DMS153 treated with DMSO at 0.1 percent for 48 hours (cell line): ENCODE measurements around the gene LGALS7.
"Not testable (repeated sequence)": the region's sequence is repeated elsewhere in the genome, so short reads cannot be mapped to it uniquely, and the experiment has no call there.

Experiments
- DNase-seq: peaks from one replicate; lab custom pipeline; 2025; ENCODE audit not compliant: unreplicated experiment; lab: John Stamatoyannopoulos, UW

The LGALS7 gene

DNA sequence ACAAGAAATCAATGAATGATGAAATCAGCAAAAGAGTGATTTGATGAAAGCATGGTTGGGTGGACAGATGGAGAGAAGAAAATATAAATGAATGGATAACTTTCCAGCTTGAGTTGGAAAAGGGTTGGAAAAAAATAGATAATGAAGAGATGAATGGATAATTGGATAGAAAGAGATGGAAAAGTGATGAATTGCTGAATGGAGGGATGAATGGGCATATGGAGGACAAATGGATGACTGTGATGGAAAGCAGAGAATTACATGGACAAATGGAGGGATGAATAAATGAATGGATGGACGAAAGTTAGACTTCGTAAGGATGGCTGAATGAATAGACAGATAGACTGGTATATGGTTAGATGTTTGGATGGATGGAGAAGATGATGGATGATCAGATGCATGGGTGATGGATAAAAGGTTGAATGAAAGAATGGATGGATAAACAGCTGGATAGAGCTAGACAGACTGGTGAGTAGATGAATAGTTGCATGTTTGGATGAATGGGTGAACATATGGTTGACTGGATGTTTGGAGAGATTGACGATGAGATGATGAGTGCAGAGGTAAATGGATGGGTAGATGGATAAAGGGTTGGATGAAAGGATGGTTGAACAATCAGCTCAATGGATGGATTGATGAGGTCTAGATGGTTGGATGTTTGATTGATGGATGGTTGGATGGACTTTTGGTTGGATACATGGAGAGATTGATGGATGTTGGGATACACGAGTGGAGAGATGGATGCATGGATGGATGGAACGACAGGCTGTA lies 27.4 kb upstream of the LGALS7 start:
- DNase-seq: no peak

DNA sequence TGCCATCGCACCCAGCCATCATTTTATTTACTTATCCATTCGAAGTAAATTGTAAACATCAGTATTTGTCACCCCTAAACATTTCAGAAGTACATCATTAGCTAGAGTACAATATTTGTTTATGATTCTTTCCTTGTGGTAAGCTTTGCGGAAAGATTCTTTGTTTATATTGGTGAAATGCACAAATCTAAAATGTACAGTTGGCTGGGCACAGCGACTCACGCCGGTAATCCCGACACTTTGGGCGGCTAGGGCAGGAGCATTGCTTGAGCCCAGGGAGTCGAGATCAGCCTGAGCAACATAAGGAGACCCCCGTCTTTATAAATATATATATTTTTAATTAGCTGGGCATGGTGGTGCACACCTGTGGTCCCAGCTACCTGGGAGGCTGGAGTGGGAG lies 25.8 kb upstream of the LGALS7 start:
- DNase-seq: no peak

DNA sequence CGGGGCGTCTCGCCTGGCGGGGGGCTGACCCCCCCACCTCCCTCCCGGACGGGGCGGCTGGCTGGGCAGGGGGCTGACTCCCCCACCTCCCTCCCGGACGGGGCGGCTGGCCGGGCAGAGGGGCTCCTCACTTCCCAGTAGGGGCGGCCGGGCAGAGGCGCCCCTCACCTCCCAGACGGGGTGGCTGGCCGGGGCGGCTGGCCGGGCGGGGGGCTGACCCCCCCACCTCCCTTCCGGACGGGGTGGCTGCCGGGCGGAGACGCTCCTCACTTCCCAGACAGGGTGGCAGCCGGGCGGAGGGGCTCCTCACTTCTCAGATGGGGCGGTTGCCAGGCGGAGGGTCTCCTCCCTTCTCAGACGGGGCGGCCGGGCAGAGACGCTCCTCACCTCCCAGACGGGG lies 24.5 kb upstream of the LGALS7 start:
- DNase-seq: not testable (repeated sequence)

DNA sequence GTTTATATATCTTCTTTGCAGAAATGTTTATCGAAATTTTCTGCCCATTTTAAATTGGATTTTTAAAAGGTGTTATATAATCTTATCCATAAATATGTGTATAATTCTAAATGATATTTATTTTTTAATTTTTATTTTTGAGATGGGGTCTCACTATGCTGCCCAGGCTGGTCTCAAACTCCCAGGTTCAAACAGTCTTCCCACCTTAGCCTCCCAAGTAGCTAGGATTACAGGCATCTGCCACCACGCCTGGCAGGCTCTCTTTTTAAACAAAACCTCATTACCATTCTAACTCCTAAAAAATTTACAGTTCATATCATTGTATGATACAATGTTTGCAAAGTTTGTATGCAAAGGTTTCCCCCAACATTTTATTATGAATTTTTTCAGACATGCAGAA lies 22.8 kb upstream of the LGALS7 start:
- DNase-seq: no peak

DNA sequence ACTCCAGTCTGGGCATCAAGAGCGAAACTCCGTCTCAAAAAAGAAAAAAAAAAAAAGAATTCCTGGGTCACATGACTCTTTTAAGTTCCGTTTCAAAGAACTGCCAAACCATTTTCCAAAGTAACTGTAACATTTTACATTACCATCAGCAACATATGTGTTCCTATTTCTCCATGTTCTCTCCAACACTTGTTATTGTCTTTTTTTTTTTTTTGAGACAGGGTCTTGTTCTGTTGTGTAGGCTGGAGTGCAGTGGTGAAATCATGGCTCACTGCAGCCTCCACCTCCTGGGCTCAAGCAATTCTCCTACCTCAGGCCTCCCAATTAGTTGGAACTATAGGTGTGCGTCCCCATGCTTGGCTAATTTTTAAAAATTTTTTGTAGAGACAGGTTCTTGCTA lies 22.2 kb upstream of the LGALS7 start:
- no peak for DNase-seq

DNA sequence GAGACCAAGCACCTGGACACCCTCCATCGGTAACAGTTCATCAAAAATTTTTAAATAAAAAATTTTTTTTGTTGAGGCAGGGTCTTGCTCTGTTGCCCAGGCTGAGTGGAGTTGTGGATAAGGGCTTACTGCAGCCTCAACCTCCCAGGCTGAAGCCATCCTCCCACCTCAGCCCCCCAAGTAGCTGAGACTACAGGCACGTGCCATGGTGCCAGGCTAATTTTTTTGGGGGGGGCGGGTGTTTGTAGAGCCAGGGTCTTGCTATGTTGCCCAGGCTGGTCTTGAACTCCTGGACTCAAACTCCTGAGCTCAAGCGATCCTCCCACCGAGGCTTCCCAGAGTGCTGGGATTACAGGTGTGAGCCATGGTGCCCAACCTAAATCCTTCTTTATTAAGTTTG lies 20.4 kb upstream of the LGALS7 start:
- no peak for DNase-seq

DNA sequence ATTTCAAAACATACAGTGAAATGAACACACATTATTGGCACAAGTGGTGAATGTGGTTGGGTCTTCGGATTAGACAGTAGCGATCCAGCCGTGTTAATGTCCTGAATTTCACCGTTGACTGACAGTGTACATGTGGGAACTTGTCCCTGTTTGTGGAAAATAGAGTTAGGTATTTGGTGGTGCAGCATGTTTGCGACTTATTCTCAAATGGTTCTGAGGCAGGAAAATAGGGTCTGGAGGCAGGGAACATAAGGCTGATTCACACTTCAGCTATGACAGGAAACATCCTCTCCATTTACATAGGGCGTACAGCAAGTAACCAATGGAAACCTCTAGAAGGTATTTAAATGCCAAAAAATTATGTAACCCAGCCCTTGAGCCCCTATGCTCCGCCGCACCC lies 19.9 kb upstream of the LGALS7 start:
- DNase-seq: no peak

DNA sequence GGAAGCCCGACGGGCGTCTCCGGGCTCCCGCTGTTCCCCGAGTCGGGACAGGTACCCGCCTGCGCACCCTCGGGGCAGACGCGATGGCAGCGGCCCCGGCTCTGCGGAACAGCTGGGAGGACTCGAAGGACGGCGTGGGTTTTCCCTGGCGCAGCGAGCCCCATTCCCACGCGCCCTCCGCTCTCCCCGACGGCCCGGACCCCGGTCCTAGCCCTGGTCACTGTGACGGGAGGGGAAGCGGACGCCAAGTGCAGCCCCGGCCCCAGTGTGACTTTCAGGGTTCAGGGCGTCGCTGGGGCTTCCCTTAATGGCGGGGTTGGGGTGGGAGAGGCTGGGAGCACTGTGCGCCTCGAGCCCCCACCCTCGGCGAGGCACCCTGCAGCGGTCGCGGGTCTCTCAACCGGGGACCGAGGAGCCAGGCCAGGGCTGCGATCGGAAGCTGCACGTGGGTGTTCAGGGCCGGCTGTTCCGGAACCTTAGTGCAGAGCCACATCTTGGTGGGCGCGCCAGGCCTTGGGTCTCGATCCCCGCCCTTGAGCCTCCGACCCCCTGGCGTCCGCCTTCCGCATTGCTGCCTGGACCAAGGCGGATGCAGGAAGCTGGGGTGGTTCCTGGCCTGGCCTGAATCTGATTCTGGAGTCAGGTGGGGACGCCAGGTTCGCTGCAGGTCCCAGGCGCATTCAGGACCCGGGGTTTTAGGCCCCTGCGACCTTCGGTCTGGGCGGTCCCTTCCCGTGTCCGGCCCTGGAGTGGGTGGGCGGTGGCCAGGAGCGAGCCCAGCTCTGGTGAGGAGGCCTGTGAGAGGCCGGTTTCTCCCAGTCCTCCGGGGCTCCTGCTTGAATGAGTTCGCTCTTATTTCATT lies 19.2 kb upstream of the LGALS7 start:
- no peak for DNase-seq

DNA sequence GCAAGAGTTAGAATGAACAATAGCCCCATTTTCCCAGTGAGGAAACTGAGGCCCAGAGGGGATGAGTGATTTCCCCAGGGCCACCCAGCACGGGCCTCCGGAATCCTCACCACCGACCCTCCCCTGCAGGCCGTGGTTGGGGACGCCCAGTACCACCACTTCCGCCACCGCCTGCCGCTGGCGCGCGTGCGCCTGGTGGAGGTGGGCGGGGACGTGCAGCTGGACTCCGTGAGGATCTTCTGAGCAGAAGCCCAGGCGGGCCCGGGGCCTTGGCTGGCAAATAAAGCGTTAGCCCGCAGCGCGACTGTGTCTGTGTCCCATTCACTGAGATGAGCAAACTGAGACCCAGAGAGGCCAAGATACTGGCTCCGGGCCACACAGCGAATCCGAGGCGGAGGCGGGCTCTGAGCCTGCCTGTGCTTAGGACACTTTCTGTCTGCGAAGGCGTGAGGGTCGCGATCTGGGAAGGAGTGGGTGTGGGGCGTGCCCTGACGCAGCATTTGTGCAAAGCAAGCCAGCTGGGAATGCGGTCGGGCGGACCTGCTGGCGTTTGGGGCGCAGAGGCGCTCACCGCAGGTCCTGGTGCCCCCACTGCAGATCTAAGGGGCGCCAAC lies 18.2 kb upstream of the LGALS7 start:
- not testable (repeated sequence) for DNase-seq

DNA sequence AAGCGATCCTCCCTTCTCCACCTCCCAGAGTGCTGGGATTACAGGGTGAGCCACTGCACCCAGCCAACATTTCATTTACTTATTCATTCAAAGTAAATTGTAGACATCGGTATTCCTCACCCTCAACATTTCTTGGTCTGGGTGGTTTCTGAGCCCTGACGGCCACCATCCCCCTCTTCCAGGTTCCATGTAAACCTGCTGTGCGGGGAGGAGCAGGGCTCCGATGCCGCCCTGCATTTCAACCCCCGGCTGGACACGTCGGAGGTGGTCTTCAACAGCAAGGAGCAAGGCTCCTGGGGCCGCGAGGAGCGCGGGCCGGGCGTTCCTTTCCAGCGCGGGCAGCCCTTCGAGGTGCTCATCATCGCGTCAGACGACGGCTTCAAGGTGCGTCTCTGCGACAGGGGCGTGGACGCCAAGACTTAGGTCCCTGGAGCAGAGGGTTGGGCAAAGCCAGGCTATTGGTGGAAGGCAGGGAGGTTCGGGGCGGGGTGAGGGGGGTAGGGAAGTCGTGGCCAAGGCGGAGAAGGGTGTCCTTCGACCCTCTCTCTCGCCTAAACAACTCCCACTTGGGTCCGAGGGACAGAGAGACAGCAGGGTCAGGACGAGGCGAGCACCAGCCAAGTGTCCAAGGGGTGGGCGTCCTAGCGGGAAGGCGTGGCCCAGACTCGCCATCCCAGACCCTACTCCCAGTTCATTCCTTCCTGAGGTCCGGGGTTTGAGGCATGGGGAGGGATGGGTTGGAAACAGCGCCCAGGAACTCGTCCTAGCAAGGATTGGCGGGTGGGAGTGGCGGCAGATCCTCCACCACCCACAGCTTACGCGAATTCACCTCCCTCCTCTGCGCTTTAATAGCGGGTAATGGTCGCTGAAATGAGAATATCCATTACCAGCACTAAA lies 17.4 kb upstream of the LGALS7 start:
- not testable (repeated sequence) for DNase-seq

DNA sequence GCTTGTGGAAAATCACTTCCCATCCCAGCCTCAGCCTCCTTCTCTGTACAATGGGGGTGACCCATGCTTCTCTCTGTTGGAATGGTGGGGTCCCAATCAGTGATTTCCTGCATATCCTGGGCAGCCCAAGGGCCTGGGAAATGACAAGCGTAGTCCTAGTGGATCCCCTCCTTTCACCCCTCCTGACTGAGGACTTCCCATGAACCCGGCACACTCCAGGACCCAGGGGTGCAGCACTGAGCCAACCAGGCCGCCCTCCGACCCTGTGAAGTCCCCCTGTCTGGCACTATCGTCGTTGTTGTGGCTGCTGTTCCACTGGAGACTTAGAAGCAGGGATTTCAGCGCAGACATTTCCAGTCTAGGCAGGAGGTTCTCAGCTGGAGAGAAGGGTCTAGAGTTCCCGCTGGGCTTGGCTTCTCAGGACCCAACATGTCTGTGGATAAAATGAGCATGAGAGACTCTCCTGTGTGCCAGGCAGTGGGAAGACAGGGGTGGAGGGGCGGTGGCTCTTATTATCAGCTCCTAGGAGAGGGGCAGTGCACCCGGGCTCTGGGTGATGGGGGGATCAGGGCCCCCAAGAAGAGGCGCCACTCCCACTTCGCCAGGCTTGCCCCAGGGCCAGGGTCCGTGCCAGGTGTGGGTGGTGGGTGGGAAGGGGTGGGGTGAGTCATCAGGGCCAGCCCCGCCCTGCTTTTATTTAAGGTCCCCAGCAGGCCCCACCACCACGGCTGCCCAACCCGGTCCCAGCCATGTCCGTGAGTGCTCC lies 15.3 kb upstream of the LGALS7 start, which contains the start of gene LGALS7B:
LGALS7B (plus strand) TSS at position 723 of the 766 bp plus-strand sequence; CDS start at position 750, 27 bp downstream.
- DNase-seq: no peak

DNA sequence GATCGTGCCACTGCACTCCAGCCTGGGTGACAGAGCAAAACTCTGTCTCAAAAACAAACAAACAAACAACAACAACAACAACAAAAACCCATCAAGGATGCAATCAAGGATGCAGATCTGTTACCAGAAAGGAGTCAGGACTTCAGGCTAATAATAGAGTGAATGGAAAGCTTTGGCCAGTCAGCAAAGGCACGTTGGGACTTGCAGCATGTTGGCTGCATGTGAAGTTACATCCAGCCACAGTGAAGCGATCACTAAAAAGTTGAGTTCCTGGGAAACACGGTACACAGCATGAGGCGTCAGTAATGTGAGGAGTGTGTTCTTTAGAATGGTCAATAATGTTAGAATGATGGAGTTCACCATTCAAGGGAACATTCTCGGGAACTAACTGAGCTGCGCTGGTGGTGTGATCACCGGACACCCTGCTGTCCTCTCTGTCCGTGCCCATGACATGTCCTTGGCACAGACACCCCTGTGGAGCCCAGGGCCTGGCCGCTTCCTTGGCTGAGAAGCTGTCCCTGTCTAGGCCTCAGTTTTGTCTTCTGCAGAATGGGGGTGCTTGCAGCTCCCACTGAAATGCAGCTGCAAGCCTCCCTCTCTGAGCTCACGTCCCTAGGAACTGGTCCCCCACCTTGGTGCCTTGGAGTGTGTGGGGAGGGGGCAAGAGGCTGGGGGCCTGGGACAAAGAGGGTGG lies 13.4 kb upstream of the LGALS7 start:
- no peak for DNase-seq

DNA sequence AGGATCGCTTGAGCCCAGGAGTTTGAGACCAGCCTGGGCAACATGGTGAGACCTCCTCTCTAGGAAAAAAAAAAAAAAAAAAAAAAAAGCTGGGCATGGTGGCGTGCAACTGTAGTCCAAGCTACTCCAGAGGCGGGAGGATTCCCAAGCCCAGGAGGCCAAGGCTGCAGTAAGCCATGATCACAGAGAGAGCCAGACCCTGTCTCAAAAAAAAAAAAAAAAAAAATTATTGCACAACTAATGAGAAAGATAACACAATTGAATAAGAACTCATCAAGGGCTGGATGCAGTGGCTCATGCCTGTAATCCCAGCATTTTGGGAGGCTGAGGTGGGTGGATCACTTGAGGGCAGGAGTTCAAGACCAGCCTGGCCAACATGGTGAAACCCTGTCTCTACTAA lies 12.7 kb upstream of the LGALS7 start:
- not testable (repeated sequence) for DNase-seq

DNA sequence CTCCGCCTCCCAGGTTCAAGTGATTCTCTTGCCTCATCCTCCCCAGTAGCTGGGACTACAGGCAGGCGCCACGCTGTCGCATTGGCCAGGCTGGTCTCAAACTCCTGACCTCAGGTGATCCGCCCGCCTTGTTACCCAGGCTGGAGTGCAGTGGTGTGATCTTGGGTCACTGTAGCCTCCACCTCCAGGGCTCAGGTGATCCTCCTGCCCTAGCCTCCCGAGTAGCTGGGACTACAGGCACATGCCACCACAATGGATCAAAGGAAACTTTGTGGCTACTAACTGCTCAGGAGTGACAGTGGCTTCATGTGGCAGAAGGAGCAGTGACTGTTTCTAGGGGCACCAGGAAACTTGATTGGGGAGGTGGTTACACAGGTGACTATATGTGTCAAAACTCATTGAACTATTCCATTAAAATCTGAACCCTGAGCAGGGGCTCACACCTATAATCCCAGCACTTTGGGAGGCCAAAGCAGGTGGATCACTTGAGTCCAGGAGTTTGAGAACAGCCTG lies 11.9 kb upstream of the LGALS7 start:
- DNase-seq: no peak

DNA sequence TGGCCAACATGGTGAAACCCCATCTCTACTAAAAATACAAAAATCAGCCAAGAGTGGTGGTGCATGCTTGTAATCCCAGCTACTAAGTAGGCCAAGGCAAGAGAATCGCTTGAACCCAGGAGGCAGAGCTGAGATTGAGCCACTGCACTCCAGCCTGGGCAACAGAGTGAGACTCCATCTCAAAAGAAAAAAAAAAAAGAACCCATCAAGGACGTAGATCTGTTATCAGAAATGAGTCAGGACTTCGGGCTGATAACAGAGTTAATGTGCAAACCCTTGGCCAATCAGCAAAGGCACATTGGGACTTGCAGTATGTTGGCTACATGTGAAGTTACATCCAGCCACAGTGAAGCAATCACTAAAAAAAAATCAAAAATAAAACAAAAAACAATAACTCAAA lies 10.9 kb upstream of the LGALS7 start:
- DNase-seq: no peak

DNA sequence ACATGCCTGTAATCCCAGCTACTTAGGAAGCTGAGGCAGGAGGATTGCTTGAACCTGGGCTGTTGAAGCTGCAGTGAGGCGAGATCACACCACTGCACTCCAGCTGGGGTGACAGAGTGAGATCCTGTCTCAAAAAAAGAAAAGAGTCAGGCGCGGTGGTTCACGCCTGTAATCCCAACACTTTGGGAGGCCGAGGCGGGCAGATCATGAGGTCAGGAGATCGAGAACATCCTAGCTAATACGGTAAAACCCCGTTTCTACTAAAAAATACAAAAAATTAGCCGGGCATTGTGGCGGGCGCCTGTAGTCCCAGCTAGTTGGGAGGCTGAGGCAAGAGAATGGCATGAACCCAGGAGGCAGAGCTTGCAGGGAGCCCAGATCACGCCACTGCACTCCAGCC lies 8.9 kb upstream of the LGALS7 start:
- not testable (repeated sequence) for DNase-seq

DNA sequence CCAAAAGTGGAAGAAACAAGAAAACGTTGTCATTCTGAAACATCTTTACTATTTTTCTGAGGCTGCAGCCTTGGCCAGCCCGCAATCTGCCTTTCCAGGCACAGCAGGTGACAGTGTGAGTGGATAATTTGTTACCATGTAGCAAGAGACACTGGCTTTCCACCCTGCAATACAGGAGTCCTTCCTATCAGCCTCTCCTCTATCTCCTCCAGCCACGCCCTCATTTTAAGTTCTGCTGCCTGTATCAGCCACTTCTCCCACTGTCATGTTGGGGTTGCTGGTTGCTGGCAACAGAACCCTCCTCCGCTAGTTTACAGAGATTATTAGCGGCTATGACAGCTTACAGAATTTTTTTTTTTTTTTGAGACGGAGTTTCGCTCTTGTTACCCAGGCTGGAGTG lies 7.7 kb upstream of the LGALS7 start:
- DNase-seq: no peak

DNA sequence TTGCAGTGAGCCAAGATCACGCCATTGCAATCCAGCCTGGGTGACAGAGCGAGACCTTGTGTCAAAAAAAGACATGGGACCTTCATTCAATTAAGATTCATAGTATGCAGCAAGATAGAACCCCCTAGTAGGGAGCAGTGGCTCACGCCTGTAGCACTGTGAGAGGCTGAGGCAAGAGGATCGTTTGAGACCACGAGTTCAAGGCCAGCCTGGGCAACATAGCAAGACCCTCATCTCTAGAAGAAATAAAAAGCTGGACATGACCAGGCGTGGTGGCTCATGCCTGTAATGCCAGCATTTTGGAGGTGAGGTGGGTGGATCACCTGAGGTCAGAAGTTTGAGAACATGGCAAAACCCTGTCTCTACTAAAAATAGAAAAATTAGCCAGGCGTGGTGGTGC lies 7.1 kb upstream of the LGALS7 start:
- DNase-seq: no peak

DNA sequence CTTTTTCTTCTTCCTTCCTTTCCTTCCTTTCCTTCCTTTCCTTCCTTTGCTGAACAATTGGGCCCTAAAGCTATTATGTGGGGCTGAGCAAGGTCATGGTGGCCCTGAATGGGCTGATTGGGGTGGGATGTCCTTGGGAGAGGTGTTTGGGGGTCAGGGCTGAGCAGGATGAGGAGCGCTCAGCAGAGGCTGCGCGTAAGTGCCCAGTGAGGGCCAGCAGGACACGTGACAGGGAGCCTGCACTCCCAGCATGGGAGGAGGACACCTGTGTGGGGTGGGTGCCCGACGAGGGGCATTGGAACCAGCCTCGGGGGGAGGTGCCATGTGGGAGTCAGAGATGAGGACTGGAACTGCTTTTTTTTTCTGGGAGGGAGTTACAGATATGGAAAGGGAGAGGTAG lies 5.4 kb upstream of the LGALS7 start:
- no peak for DNase-seq
